ENCODE measurements around the gene FYTTD1. TPM values are rescaled to one million over a fixed set of nuclear protein-coding genes. Genes with fewer than 3 reads are reported as not detected.

Gene FYTTD1
- polyA plus RNA-seq, 2 of the 4 experiments (the other 2 are of a cell fraction): 22.2 to 37.3 TPM

Other genes starting within 250 kb of the FYTTD1 start
- gene BDH1, start 193.9 kb upstream of the FYTTD1 start, polyA plus RNA-seq (2011; rRNA removed): 4.4 and 4.6 TPM in 2 replicates
- 2.8 to 3.7 TPM (median 3.1 TPM) in 3 replicates for gene BDH1, start 193.9 kb upstream of the FYTTD1 start, polyA plus RNA-seq (2017; fragmentation: RNase III; extraction: RNeasy Plus Mini Kit Qiagen cat#74134 plus additional on column Dnase treatment)
- 8.0 and 8.2 TPM in 2 replicates for gene RUBCN, start 13.0 kb upstream of the FYTTD1 start, polyA plus RNA-seq (2011; rRNA removed)
- 5.7 to 6.5 TPM (median 6.1 TPM) in 3 replicates for gene RUBCN, start 13.0 kb upstream of the FYTTD1 start, polyA plus RNA-seq (2017; fragmentation: RNase III; extraction: RNeasy Plus Mini Kit Qiagen cat#74134 plus additional on column Dnase treatment)
- gene LRCH3, start 41.4 kb downstream of the FYTTD1 start, polyA plus RNA-seq (2011; rRNA removed): 44.6 and 66.0 TPM in 2 replicates
- 12.1 to 14.2 TPM (median 12.6 TPM) in 3 replicates for gene LRCH3, start 41.4 kb downstream of the FYTTD1 start, polyA plus RNA-seq (2017; fragmentation: RNase III; extraction: RNeasy Plus Mini Kit Qiagen cat#74134 plus additional on column Dnase treatment)
- gene RPL35A, start 200.3 kb downstream of the FYTTD1 start, polyA plus RNA-seq (2011; rRNA removed): 749 and 930 TPM in 2 replicates
- gene RPL35A, start 200.3 kb downstream of the FYTTD1 start, polyA plus RNA-seq (2017; fragmentation: RNase III; extraction: RNeasy Plus Mini Kit Qiagen cat#74134 plus additional on column Dnase treatment): 976 to 1,092 TPM (median 1,060 TPM) in 3 replicates
- 4.8 and 5.6 TPM in 2 replicates for gene LMLN, start 210.3 kb downstream of the FYTTD1 start, polyA plus RNA-seq (2011; rRNA removed)
- 2.2 to 2.4 TPM (median 2.2 TPM) in 3 replicates for gene LMLN, start 210.3 kb downstream of the FYTTD1 start, polyA plus RNA-seq (2017; fragmentation: RNase III; extraction: RNeasy Plus Mini Kit Qiagen cat#74134 plus additional on column Dnase treatment)

All from A549 (cell line).